Germinal center (tissue), 1 donor: Measurements from ENCODE around the gene SLC25A48.
A peak's percentile ranks its signal among the peaks of the same experiment; 100 is the strongest.

Experiments used
- DNase-seq: peaks from one replicate; pipeline ENCODE4 v3.0.0; 2012; ENCODE audit warnings: mixed read lengths, low spot score

The SLC25A48 gene

DNA sequence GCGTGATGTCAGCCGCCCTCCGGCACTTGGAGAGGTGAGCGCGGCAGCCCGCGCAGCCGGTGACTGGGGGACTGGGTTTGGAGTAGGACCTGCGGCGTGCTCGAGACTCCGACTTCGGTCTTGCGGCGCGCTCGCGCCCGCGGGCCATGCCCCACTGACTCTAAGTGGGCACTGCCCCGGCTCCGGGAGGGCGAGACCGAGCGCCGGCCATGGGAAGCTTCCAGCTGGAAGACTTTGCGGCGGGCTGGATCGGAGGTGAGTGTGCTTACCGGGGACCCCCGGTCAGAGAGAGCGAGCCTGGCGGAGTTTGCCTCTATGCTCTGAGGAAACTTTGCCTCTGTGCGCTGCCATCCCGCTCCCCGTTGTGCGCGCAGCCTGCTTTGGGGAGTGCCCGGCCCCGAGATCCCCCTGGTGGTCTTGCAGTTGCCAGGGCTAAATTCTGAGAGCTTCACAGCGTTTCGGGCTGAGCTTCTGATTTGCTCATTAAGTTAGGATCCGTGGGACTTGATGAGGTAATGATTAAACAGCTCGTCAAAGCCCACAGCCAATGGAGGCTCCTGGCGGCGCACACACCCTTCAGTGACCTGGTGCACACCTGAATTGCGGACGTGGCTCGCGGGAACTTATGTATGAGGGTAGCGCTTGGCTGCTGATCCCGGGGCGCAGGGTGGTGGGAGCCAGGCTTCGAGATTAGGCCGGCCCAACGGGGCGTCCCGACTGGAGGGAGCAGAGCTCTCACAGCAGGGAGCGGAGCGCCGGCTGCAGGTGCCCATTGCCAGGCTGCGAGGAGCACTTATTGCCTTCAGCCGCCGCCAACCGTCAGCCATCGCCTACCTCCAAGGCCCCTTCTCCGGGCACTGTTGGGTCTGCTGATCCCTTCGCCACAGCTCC lies at the start of gene SLC25A48:
SLC25A48 (plus strand) TSS at position 25 of the 891 bp plus-strand sequence; CDS start at position 210, 185 bp downstream.
- DNase-seq: peak; percentile 71

DNA sequence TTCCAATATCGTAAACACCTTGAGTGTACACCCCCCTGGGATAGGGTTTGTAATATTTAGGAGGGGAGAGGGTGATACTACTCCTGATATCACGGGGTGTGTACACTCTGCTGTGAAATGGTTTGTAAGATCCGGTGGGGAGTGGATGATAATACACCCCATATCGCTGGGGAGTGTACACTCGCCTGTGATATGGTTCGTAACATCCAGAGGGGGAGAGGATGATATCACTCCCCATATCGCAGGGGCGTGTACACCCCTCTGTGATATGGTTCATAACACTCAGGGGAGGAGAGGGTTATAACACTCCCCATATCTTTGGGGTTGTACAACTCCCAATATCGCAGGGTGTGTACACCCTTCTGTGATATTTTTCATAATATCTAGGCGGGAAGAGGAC lies 33.8 kb upstream of the SLC25A48 start:
- DNase-seq: no peak

DNA sequence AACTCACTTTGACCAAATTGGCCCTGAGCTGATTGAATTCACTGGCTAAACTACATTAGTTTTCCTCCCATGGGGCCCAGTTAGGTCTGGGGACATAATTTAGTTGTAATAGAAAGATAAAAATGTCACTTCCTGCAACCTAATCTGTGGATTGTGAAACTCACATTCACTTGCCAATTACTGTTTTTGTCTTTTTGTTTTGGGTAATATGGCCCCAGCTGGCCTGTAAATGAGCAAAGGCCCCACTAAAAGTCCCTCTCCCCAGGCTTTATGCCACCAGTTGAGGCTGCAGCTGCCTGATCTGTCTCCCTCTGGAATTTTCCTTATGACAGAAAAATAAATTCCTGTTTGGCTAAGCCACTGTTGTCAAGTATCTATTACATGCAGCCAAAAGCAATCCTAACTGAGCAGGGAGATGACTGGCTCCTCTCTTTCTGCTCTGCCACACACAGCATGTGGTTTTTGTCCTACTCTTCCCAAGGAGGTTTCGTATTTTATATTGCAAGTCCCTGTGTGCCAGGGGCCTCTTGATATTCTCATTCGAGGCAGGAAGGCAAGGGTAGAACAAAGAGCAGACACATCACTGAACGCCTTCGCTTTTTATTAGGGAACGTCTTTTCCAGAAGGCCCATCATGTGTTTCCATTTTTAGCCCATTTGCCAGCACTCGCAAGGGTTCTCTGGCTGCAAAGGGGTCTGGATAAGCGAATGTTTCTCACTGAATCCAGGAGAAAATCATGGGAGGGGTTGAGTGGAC lies 24.1 kb upstream of the SLC25A48 start:
- DNase-seq: no peak

DNA sequence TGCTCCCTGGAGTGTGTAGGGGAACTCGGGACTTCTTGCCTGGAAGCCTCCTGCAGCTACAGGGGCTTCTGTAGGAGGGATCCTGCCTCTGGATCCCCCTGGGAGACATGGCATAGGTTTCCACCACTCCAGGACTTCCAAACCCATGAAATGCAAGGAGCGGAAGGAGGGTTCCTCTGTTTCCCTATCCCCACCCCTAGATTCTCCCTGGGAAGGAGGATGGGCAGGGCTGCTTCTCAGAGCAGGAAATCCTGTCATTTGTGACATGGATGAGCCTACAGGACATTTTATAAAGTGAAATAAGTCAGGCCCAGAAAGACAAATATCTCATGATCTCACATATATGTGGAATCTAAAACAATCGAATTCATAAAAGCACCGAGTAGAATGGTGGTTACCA lies 23.5 kb upstream of the SLC25A48 start:
- DNase-seq: no peak

DNA sequence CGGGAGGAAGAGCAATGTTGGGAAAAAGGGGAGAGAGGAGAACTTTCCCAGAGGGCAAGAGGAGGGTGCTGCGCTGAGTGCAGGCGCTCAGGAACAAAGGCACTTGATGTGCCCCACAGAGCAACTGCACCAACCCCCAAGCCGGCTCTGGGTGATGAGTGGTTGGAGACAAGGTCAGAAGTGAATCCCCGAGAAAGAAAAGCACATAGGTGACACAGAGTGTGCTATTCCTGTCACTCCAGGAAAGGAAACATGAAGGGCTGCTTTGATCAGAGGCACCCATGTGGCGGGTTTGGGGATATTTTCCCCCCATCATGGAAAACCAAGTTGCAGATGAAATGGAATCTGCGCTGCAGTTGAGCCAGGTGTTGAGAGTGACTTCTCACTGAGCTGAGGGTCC lies 20.7 kb upstream of the SLC25A48 start:
- no peak for DNase-seq

DNA sequence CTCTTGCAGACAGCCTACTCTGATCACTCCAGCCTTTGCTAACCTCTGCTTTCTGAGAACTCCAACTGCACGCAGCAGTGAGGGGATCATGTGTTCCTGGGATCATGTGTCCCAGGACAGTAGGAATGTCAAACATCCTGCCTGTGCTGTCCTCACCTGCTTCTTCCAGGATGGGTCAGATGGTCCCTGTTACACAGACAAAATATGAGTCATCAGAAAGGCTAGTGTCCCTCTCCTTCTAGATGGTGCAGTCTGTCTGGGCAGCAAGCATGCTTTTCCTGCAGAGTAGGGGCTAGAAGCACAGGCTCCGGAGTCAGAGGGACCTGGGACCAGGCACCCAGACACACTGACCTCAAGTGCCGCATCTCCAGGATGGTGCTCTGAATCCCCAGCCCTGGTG lies 20.1 kb upstream of the SLC25A48 start:
- DNase-seq: no peak

DNA sequence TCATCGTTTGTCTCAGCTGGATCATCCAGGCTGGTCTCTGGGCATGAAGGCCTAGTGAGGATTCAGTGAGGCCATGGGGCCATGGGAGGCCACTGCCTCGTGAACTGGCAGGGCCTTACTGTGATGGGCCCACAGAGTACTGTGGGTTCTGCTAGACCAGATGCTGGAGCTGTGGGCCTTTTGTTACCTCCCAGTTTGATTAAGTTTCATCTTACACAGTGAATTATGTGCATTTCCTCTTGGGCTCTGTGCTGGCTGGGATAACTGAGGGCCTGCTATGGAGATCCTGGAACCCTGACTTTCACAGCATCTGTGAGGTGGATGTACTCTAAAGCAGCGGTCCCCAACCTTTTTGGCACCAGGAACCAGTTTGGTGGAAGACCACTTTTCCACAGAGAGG lies 19.7 kb upstream of the SLC25A48 start:
- no peak for DNase-seq

GRCh38 chr5:135821061-135821801 lies 13.2 kb upstream of the SLC25A48 start:
- no peak for DNase-seq

- DNase-seq: no peak
Observed at GRCh38 chr5:135821802-135822201, 12.7 kb upstream of the SLC25A48 start.

GRCh38 chr5:135822286-135822685 lies 12.2 kb upstream of the SLC25A48 start:
- DNase-seq: no peak

DNA sequence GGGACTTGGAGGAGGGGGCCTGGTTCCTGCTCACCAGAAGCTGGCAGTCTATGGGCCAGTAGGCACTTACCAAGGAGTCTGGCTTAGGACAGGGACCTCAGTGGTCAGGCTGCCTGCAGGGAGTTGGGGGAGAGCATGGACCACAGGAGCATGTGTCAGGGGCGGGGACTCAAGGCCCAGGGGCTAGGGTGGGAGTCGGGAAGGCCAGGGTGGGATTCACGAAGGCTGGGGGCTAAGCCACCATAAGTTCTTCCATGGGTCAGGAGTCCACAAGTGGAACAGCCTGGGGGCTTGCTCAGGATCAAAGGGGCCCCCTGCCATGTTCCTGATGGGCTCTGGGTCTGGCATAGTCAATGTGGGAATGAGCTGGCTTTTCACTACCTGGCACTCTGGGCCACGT lies 11.5 kb upstream of the SLC25A48 start:
- no peak for DNase-seq

- DNase-seq: no peak
Observed at GRCh38 chr5:135823881-135824280, 10.6 kb upstream of the SLC25A48 start.

DNA sequence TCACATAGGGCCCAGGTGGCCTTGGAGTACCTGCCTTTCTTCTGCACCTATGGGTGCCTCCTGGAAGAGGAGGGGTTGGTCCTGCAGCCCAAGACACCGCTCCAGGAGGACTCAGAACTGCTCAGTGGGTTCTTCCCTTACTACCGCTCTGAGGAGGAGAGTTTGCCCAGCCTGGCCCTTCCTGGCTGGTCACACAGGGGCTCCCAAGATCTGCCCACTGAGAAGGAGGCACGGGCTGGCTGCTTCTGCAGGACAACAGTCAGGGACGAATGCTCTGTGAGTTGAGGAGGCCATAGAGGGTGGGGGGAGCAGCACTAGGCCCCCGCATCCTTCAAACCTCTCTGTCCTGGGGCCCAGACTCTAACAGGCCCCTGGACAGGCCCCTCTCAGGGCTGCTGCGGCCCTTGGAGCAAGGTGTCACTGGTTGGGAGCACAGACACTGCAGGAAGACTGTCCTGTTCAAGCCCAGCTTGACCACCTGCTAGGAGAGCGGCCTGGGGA lies 9.9 kb upstream of the SLC25A48 start:
- no peak for DNase-seq

DNA sequence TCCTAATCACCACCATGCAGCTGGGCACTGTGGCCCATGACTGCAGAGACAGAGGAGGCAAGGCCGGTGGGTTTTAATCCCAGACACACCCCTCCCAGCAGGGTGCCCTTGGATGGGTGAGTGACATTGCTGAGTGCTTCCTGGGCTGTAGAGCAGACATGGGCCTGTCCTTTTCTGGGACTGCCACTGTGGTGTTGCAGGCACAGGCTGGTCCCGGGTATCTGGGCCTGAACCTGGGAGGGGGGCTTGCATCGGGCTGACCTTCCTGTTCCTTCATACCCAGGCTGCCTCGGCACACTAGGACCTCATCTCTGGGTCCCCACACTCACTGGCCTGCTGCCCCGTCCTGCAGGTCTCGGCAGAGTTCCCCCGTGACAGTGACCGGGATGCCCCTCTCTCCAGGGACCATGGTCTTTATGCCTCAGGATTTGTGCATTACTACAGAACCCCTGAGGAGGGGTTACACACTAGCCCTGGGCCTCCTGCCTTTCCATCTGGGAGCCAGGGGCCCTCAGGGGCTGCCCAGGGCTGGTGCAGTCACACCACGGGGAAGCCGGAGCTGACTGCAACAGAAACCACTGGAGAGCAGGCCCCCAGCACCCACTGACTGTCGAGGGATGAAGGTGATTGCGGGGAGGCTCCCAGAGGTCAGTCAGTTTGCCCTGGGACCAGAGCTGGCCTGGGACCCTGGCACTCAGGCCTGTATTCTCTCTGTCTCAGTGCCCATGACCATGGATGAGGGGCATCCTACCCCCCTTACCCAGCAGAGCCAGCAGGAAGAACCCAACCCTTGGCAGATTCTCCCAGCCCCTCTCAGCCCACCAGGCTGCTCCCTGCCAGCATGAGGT lies 8.9 kb upstream of the SLC25A48 start:
- no peak for DNase-seq

DNA sequence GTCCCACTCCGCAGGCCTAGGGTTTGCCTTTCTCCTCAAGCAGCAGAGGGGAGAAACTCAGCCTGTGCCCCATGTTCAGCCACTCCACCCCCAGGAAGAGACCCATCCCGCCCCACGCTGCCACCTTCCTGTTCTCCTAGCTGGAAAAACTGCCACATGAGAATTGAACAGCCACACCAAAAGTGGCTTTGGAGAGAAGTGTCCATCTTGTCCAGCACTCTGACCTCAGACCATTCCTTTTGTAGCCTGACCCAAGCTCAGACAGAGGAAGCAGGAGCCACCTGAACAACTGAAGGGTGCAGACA lies 8.3 kb upstream of the SLC25A48 start:
- DNase-seq: no peak

DNA sequence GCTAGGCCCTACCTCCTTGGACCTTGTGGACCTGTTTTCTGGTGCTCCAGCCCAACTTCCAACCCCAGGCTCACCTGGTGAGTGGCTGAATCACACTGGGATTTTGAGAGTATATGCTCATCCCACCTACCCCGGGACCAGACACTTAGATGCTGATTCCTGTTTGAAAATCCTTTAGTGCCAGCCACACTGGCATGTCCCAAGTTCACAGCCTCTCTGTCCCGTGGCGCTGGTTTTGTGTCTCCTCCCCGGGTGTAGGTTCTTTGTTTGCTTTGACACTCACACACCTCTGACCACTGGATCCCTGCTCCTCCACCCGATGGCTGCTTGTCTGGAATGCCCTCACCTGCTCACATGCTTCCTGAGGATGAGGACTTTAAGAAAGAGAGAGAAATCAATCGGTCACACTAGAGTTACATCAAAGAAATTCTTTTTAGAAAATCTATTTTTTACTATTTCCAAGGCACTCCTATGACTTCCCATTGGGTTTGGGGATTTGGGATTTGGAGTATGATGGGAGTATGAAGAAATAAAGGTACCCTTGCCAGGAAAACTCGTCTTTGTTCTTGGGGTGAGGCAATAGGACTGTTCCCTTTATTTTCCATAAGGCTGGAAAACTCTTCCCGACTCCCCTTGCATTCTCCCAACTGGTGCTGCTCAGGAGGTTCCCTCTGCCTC lies 7.3 kb upstream of the SLC25A48 start:
- DNase-seq: no peak

- DNase-seq: no peak
Observed at GRCh38 chr5:135827965-135828781, 6.3 kb upstream of the SLC25A48 start.

DNA sequence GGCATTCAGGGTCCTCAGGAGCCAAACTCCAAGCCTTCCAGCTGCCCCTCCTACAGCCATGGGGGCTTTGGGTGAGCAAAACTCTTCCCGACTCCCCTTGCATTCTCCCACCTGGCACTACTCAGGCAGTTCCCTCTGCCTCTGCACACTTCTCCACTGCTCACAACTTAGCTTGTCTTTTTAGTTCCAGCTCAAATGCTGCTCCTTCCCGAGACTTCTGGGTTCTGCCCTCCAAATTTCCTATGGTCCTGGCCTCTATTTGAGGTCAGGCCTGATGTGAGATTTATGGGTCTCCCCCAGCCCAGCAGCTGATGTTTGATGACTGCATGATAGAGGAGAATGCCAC lies 5.7 kb upstream of the SLC25A48 start:
- DNase-seq: no peak

DNA sequence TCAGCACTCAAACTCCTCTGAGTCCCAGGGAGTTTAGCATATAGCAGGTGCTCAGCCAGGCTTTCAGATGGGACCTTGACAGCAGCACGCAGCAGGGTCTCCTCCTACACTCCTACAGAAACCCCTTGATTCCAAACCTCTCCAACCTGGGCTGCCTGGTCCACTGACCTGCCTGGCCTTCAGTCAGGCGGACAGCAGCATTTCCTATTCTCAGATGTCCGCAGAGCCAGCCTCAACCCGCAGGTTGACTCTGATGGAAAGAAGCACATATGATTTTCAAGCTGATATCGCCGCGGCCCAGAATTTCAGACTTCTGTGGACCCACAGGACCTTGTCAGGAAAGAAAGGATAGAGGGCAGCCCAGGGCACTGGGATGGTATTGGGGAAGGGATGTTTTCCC lies 5.3 kb upstream of the SLC25A48 start:
- no peak for DNase-seq

- DNase-seq: peak; percentile 50
Observed at GRCh38 chr5:135829681-135830383, 4.6 kb upstream of the SLC25A48 start.
